Progenitor cell of endocrine pancreas (in vitro differentiated cells): Measurements from ENCODE around the gene CNKSR1. TPM values are rescaled to one million over a fixed set of nuclear protein-coding genes. Genes with fewer than 3 reads are reported as not detected.

Source experiments
- DNase-seq: peaks from one replicate; pipeline ENCODE4 v3.0.0; 2021; ENCODE audit warnings: low spot score; ENCODE audit not compliant: unreplicated experiment
- H3K27ac Mint-ChIP-seq: 2 replicates; pipeline ENCODE4 v1.8.0; 2021; ENCODE audit warnings: mild to moderate bottlenecking, moderate library complexity, mixed read lengths
- H3K27me3 Mint-ChIP-seq: 2 replicates; pipeline ENCODE4 v1.8.0; 2021; ENCODE audit warnings: mixed read lengths
- H3K36me3 Mint-ChIP-seq: 2 replicates; pipeline ENCODE4 v1.8.0; 2022; ENCODE audit warnings: mixed read lengths; ENCODE audit not compliant: insufficient read depth
- H3K4me1 Mint-ChIP-seq: 2 replicates; pipeline ENCODE4 v1.8.0; 2021; ENCODE audit warnings: low read depth, mixed read lengths
- H3K4me3 Mint-ChIP-seq: 2 replicates; pipeline ENCODE4 v1.8.0; 2021; ENCODE audit warnings: low read depth, mild to moderate bottlenecking, moderate library complexity, mixed read lengths
- H3K9me3 Mint-ChIP-seq: 2 replicates; pipeline ENCODE4 v1.8.0; 2021; ENCODE audit warnings: low read depth, mixed read lengths
- CTCF ChIP-seq: fragments of 200-600 bp; sonication (generic); IDR thresholded peaks from one replicate; pipeline ENCODE4 v1.5.0; 2021; ENCODE audit warnings: antibody characterized with exemption, mild to moderate bottlenecking; ENCODE audit not compliant: unreplicated experiment
- total RNA-seq: library from RNA; stranded (reverse); gene quantifications from 2 replicates; pipeline ENCODE4 v1.2.1, GENCODE V29; 2021

Gene CNKSR1
- total RNA-seq, 1 donor from 2014 or later = 52.1 TPM

DNA sequence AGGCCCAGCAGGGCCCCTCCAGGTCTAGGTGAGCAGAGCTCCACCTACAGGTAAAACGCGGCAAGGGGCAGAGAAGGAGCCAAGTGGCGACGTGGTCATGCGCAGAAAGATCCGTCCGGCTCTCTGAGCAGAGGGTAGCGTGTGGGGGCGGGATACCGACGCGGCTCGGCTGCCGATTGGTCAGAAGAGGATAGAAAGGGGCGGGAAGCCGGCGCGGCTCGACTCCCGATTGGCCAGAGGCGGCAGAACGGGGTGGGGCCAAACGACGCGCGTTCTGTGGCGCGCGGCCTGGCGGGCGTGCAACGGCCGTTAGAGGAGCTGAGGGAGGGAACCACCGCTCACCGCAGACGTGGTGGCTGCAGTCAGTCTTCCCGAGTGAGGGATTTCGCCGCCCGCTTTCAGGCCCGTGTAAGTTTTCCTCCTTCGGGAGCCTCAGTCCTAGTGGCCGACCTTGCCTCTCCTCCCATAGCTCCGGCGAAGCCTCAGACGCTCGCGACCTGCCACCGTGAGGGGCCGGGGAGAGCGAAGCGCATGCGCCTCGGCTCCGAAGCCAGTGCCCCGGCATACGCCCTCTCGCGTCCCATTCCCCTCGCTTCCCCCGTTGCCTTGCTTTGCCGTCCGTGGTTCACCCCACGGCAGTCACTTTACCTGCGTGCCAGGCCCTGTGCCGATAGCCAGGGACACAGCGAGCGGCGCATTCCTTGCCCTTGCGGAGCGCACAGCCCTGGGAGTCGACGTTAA, 56.8 kb downstream of the CNKSR1 start, which contains the start of gene CEP85:
Gene CEP85 (plus strand): TSS at position 298 of the 741 bp plus-strand sequence. CDS start 5,584 bp downstream, outside the sequence.
- Mint-ChIP-seq H3K9me3 (no peaks in the 10 kb centered on the region), H3K27me3 (no peaks in the 10 kb centered on the region), H3K4me3 (peak within 1 kb of the TSS; percentile 97), H3K27ac (peak within 1 kb of the TSS; percentile 97), H3K36me3 (no peaks in the 10 kb centered on the region), H3K4me1 (peaks cover 15% of the 10 kb centered on the region)
- TF ChIP-seq CTCF = peak; percentile 87
- DNase-seq = peak; percentile 97

DNA sequence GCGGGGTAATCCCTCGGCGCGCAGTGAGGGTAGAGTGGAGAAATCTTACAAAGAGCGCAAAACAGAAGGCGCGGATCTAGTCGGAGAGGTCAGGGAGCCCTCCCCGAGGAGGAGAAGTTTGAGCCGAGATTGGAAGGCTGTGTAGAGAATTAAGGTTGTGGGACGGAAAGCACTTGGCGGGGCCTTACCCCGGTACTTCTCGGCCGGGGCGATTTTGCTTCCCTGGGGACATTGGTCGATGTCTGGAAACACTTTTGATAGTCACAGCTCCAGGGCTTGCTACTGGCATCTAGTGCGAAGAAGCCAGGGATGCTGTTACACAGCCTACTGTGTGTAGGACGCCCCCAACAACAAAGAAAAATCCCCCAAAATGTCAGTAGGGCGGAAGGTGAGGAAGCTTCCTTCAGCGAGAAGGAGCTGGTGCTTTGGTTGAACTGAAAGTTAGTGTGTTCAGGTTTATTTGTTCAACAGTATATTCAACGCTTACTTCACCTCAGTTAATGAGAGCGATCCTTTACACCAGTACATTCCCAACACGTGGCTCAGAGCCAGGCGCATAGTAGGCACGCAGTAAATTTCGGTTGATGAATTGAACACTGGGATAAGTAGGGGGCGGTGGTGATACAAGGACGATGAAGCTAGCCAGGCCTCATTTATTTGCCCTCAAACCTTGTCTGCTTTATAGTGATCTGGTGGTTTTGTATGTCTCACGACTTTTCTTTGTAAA, 57.5 kb downstream of the CNKSR1 start:
- H3K4me3 Mint-ChIP-seq = peak overlapping the region; percentile 97
- peaks cover 15% of the 10 kb centered on the region for H3K4me1 Mint-ChIP-seq
- peak; percentile 18 for DNase-seq
- no peaks in the 10 kb centered on the region for H3K27me3 Mint-ChIP-seq
- H3K36me3 Mint-ChIP-seq = no peaks in the 10 kb centered on the region
- H3K27ac Mint-ChIP-seq = peak overlapping the region; percentile 97
- H3K9me3 Mint-ChIP-seq = no peaks in the 10 kb centered on the region
- TF ChIP-seq CTCF = no peak

DNA sequence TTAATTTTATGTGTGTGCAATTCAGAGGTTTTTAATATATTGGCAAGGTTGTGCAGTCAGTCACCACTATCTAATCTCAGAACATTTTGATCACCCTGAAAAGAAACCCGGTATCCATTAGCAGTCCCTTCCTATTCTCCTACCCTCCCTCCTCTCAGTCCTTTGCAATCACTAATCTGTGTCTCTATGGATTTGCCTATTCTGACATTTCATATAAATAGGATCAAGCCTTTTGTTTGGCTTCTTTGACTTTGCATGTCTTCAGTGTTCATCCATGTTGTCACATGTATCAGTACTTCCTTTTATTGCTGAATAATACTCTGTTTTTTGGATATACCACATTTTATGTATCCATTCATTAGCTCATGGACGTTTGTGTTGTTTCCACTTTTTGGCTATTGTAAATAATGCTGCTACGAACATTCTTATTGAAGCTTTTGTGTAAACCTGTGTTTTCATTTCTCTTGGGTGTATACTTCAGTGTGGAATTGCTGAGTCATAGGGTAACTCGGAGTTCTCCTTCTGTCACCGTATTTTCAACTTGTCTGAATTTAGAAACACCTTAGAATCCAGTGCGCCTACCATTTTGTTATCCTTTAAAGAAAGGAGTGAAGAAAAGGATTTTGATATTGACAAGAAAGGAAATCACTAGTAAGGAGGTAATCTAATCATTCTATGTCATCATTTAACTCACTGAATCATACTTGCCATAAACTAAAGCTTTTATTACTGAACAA, 60.1 kb downstream of the CNKSR1 start:
- no peak for DNase-seq
- Mint-ChIP-seq H3K4me3 (no peak overlapping the region), H3K27ac (peak overlapping the region; percentile 14), H3K27me3 (no peaks in the 10 kb centered on the region), H3K36me3 (peaks cover 1% of the 10 kb centered on the region), H3K9me3 (no peaks in the 10 kb centered on the region), H3K4me1 (peaks cover 15% of the 10 kb centered on the region)
- no peak for TF ChIP-seq CTCF

Other genes starting within 250 kb of the CNKSR1 start
- gene PAFAH2, start 179.4 kb upstream of the CNKSR1 start, total RNA-seq = 12.8 and 14.5 TPM in 2 replicates
- gene EXTL1, start 155.7 kb upstream of the CNKSR1 start, total RNA-seq = 3.6 and 4.1 TPM in 2 replicates
- gene SLC30A2, start 131.4 kb upstream of the CNKSR1 start, total RNA-seq = 0.13 and 0.17 TPM in 2 replicates
- not detected in 2 replicates for gene TRIM63, start 109.9 kb upstream of the CNKSR1 start, total RNA-seq
- gene PDIK1L, start 65.7 kb upstream of the CNKSR1 start, total RNA-seq = 15.2 and 17.2 TPM in 2 replicates
- gene FAM110D, start 18.4 kb upstream of the CNKSR1 start, total RNA-seq = 0.33 and 0.36 TPM in 2 replicates
- not detected in 2 replicates for gene C1orf232, start 8.5 kb upstream of the CNKSR1 start, total RNA-seq
- 28.9 and 32.1 TPM in 2 replicates for gene ZNF593, start 7.6 kb upstream of the CNKSR1 start, total RNA-seq
- gene ZNF593OS, start 5.7 kb upstream of the CNKSR1 start, total RNA-seq = not detected in 2 replicates
- not detected in 2 replicates for gene CATSPER4, start 13.1 kb downstream of the CNKSR1 start, total RNA-seq
- 20.8 and 21.3 TPM in 2 replicates for gene CEP85, start 56.7 kb downstream of the CNKSR1 start, total RNA-seq
- 63.8 and 66.6 TPM in 2 replicates for gene SH3BGRL3, start 102.6 kb downstream of the CNKSR1 start, total RNA-seq
- 47.8 and 48.9 TPM in 2 replicates for gene UBXN11, start 129.1 kb downstream of the CNKSR1 start, total RNA-seq
- gene CD52, start 140.5 kb downstream of the CNKSR1 start, total RNA-seq = 0.89 and 1.8 TPM in 2 replicates
- gene CRYBG2, start 176.6 kb downstream of the CNKSR1 start, total RNA-seq = 13.8 and 19.3 TPM in 2 replicates
- not detected in 2 replicates for gene ZNF683, start 195.3 kb downstream of the CNKSR1 start, total RNA-seq
- gene LIN28A, start 233.3 kb downstream of the CNKSR1 start, total RNA-seq = 80.2 and 87.8 TPM in 2 replicates